ENCODE measurements around the gene YARS2.

YARS2 gene

GRCh38 chr12:32789446-32789845 is 33.7 kb upstream of the YARS2 start:
- no peak for DNase-seq
- TF ChIP-seq CTCF (IDR thresholded peaks at IDR 0.05; ENCODE audit: low read depth, low read length, missing control alignments), result no peak
- no peaks in the 10 kb centered on the region for H3K27me3 ChIP-seq (replicated peaks)
- H3K36me3 ChIP-seq (replicated peaks), result no peaks in the 10 kb centered on the region
- in situ Hi-C loops (cut with HindIII; ENCODE audit: low pct_ligation_motif_present, low sequenced_read_pairs), result no loop called here
- no peak overlapping the region for H3K27ac ChIP-seq
- H3K4me3 ChIP-seq (ENCODE audit: low read depth, low read length), result no peak overlapping the region

GRCh38 chr12:32788405-32788804 is 32.7 kb upstream of the YARS2 start:
- H3K27me3 ChIP-seq (replicated peaks), result no peaks in the 10 kb centered on the region
- no peak for TF ChIP-seq CTCF (IDR thresholded peaks at IDR 0.05; ENCODE audit: low read depth, low read length, missing control alignments)
- in situ Hi-C loops (cut with HindIII; ENCODE audit: low pct_ligation_motif_present, low sequenced_read_pairs), result no loop called here
- no peak for DNase-seq
- no peak overlapping the region for H3K27ac ChIP-seq
- no peak overlapping the region for H3K4me3 ChIP-seq (ENCODE audit: low read depth, low read length)
- H3K36me3 ChIP-seq (replicated peaks), result no peaks in the 10 kb centered on the region

DNA sequence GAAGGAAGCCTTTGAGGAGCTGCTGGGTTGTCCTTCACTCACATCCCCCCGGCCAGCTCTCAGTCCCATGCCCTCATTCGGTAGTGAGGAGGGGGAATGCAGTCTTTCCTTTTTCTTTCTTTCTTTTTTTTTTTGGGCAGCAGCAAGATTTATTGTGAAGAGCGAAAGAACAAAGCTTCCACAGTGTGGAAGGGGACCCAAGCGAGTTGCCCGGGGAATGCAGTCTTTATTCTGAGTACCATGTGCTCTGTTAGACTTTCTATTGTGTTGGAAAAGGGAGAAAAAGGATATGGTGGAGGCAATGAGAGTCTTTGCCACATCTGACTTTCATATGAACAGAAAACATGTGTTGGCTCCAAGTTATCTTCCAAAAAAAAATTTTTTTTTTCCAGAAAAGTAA is 29.9 kb upstream of the YARS2 start:
- H3K36me3 ChIP-seq (replicated peaks), result no peaks in the 10 kb centered on the region
- in situ Hi-C loops (cut with HindIII; ENCODE audit: low pct_ligation_motif_present, low sequenced_read_pairs), result no loop called here

DNA sequence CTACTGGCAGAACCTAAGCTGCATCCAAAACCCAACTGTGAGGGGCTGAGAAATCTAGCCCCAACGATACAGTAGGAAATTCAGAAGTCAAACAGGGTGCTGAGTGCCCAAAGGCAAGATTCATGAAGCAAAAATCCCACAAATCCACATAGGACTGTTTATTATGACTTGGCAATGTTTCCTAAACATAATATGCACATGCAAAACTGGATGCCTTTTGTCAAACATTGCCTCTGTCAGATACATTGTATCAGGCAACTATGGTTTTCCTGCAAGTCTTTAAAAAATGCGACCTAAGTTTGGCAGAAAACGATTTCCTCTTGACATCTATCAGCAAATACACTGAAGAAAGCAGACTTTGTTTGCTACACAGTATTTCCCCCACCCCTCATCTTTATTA is 27.3 kb upstream of the YARS2 start:
- Histone ChIP-seq H3K4me3 (ENCODE audit: low read depth, low read length) (no peak overlapping the region), H3K27me3 (replicated peaks) (no peaks in the 10 kb centered on the region), H3K36me3 (replicated peaks) (no peaks in the 10 kb centered on the region), H3K27ac (no peak overlapping the region)
- DNase-seq, result no peak
- TF ChIP-seq CTCF (IDR thresholded peaks at IDR 0.05; ENCODE audit: low read depth, low read length, missing control alignments), result no peak
- in situ Hi-C loops (cut with HindIII; ENCODE audit: low pct_ligation_motif_present, low sequenced_read_pairs), result no loop called here

More for the DNA sequence above, 29.9 kb upstream of the YARS2 start:
- no peak for DNase-seq
- TF ChIP-seq CTCF (IDR thresholded peaks at IDR 0.05; ENCODE audit: low read depth, low read length, missing control alignments), result no peak
- Histone ChIP-seq H3K27ac (no peak overlapping the region), H3K4me3 (ENCODE audit: low read depth, low read length) (no peak overlapping the region), H3K27me3 (replicated peaks) (no peaks in the 10 kb centered on the region)

- no peaks in the 10 kb centered on the region for H3K27me3 ChIP-seq (replicated peaks)
- no peak for TF ChIP-seq CTCF (IDR thresholded peaks at IDR 0.05; ENCODE audit: low read depth, low read length, missing control alignments)
- no peak overlapping the region for H3K4me3 ChIP-seq (ENCODE audit: low read depth, low read length)
- no peak for DNase-seq
- in situ Hi-C loops (cut with HindIII; ENCODE audit: low pct_ligation_motif_present, low sequenced_read_pairs), result no loop called here
- no peaks in the 10 kb centered on the region for H3K36me3 ChIP-seq (replicated peaks)
- no peak overlapping the region for H3K27ac ChIP-seq
These were observed 24.4 kb upstream of the YARS2 start for GRCh38 chr12:32780071-32780470.

DNA sequence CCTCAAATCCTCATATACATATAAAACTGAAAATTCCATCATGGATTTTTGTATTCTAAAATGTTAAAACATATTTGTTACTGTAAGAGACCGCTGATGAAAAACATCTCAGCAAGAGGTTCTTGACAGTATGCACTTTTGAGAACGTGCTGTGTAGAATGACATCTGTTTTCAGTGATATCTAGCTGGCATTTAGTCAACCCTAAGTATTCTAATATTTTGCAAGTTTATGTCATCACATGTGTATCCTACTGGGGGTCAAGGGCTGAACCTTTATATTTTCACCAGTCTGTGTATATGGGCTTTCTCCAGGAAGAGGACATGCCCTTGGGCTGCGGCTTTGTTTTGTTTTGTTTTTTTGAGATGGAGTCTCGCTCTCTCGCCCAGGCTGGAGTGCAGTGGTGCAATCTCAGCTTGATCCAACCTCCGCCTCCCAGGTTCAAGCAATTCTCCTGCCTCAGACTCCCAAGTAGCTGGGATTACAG is 22.0 kb upstream of the YARS2 start:
- Histone ChIP-seq H3K4me3 (ENCODE audit: low read depth, low read length) (no peak overlapping the region), H3K36me3 (replicated peaks) (no peaks in the 10 kb centered on the region), H3K27ac (no peak overlapping the region), H3K27me3 (replicated peaks) (no peaks in the 10 kb centered on the region)
- DNase-seq, result no peak
- in situ Hi-C loops (cut with HindIII; ENCODE audit: low pct_ligation_motif_present, low sequenced_read_pairs), result no loop called here
- no peak for TF ChIP-seq CTCF (IDR thresholded peaks at IDR 0.05; ENCODE audit: low read depth, low read length, missing control alignments)
